ENCODE measurements around the gene RSRC1. TPM values are rescaled to one million over a fixed set of nuclear protein-coding genes. Genes with fewer than 3 reads are reported as not detected.

Gene RSRC1
- total and polyA plus RNA-seq, 2 of the 8 experiments (the other 6 are each of a cell fraction or from before 2014, with no cell fraction given) = 2.0 to 27.9 TPM

DNA sequence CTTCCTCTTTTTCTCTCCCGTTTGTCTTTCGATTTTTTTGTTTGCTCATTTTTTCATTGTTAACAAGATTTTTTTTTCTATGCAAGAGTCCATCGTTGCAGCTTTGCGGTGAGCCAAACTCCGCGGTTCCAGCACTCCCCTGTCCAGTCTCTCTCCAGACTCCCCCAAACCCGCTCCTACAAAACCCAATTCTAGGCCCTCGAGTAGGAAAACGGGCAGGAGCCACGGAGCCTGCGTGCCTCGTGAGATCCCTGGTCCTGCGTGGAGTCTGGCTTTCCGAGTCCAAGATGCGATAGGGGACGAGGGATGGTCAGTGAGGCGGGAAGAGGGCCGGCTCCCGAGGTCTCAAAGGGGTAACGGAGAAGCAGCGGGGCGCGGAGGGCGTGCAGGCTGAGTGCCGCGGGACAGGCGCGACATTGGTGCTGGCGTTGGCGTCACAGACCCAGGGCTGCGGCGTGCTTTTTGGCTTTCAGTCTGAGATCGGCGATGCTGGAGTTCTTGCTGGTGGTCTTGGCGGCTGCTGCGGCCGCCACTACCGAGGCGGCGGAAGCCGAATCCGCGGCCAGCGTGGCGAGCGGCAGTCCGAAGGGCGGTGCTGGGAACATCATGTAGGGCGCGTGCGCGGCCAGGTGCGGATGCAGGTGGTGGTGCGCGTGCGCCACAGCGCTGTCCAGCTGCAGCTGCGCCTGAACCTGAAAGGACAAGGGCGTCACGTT is 12.1 kb upstream of the RSRC1 start (continued):
- TF ChIP-seq TAF1 (IDR thresholded peaks at IDR 0.05; ENCODE audit: low read depth, low read length) (no peak), CHD7 (IDR thresholded peaks at IDR 0.05; ENCODE audit: insufficient replicate concordance, low read length) (no peak), HDAC2 (IDR thresholded peaks at IDR 0.05; ENCODE audit: borderline replicate concordance in 1 of 2, low read depth in 2 of 2, low read length in 2 of 2) (peak; percentile 42 to 72; a peak in 2 of 4 replicates), RFX5 (IDR thresholded peaks at IDR 0.05; ENCODE audit: borderline replicate concordance, low read depth, low read length) (no peak), CREB1 (IDR thresholded peaks at IDR 0.05) (peak; percentile 63), NANOG (IDR thresholded peaks at IDR 0.05; ENCODE audit: insufficient read depth, low read depth, low read length, poor library complexity, severe bottlenecking) (no peak), CHD2 (IDR thresholded peaks at IDR 0.05; ENCODE audit: low read length) (no peak), POLR2A (IDR thresholded peaks at IDR 0.05; ENCODE audit: control extremely low read depth in 1 of 2, low read depth in 2 of 2, low read length in 2 of 2) (no peak), MAFK (IDR thresholded peaks at IDR 0.05; ENCODE audit: low read depth, low read length) (no peak), TEAD4 (IDR thresholded peaks at IDR 0.05; ENCODE audit: low read depth, low read length) (no peak), SIN3A (conservative IDR thresholded peaks at IDR 0.05 in 1 of 2, IDR thresholded peaks at IDR 0.05 in 1 of 2; ENCODE audit: low read depth in 1 of 2, low read length in 2 of 2) (peak; percentile 88 to 99; a peak in 2 of 4 replicates)

Measured in H1 (cell line).